Astrocyte (in vitro differentiated cells and primary cell): ENCODE measurements around the gene C6orf89. TPM values are rescaled to one million over a fixed set of nuclear protein-coding genes. Genes with fewer than 3 reads are reported as not detected.
A peak's percentile ranks its signal among the peaks of the same experiment; 100 is the strongest.
"Not testable (repeated sequence)": the region's sequence is repeated elsewhere in the genome, so short reads cannot be mapped to it uniquely, and the experiment has no call there.

ENCODE experiments used
- DNase-seq: peaks from one replicate; pipeline ENCODE4 v3.0.0-alpha.2; 2010; ENCODE audit warnings: low read depth
- FAIRE-seq: peaks from 2 replicates; lab custom pipeline; 2011; peaks lifted over from hg19 to GRCh38; lab: Jason Lieb, UNC
- H2AFZ ChIP-seq: 2 replicates; pipeline ENCODE4 v1.6.0; 2012; ENCODE audit warnings: low read depth, low read length, inconsistent platforms
- H3K27ac ChIP-seq: 2 replicates; pipeline ENCODE4 v1.5.1; 2011; ENCODE audit warnings: low read depth, low read length, inconsistent platforms
- H3K27me3 ChIP-seq: 2 replicates; pipeline ENCODE4 v1.6.0; 2011; ENCODE audit warnings: low read length, inconsistent platforms; ENCODE audit not compliant: insufficient read depth
- H3K36me3 ChIP-seq: 2 replicates; pipeline ENCODE4 v1.5.1; 2011; ENCODE audit warnings: low read length, inconsistent platforms; ENCODE audit not compliant: insufficient read depth
- H3K4me1 ChIP-seq: 2 replicates; pipeline ENCODE4 v1.5.1; 2011; ENCODE audit warnings: low read length, inconsistent platforms; ENCODE audit not compliant: insufficient read depth
- H3K4me2 ChIP-seq: 2 replicates; pipeline ENCODE4 v1.6.0; 2012; ENCODE audit warnings: low read length, inconsistent platforms
- H3K4me3 ChIP-seq: 2 replicates; pipeline ENCODE4 v1.5.1; 2011; ENCODE audit warnings: low read depth, mild to moderate bottlenecking, low read length, inconsistent platforms; ENCODE audit not compliant: insufficient read depth
- H3K79me2 ChIP-seq: 2 replicates; pipeline ENCODE4 v1.6.0; 2012; ENCODE audit warnings: mild to moderate bottlenecking, low read length, inconsistent platforms; ENCODE audit not compliant: insufficient read depth
- H3K9ac ChIP-seq: 2 replicates; pipeline ENCODE4 v1.6.0; 2012; ENCODE audit warnings: mild to moderate bottlenecking, low read length, inconsistent platforms
- H3K9me3 ChIP-seq: 2 replicates; pipeline ENCODE4 v1.5.1; 2012; ENCODE audit warnings: low read depth, mild to moderate bottlenecking, low read length, inconsistent platforms; ENCODE audit not compliant: insufficient read depth
- H4K20me1 ChIP-seq: 2 replicates; pipeline ENCODE4 v1.6.0; 2012; ENCODE audit warnings: low read length, inconsistent platforms; ENCODE audit not compliant: insufficient read depth
- H3K27ac Mint-ChIP-seq: one replicate; pipeline ENCODE4 v1.8.0; 2021; ENCODE audit warnings: mild to moderate bottlenecking, mixed read lengths; ENCODE audit not compliant: unreplicated experiment
- H3K27me3 Mint-ChIP-seq: one replicate; pipeline ENCODE4 v1.8.0; 2021; ENCODE audit warnings: low read depth, mixed read lengths; ENCODE audit not compliant: unreplicated experiment
- H3K36me3 Mint-ChIP-seq: one replicate; pipeline ENCODE4 v1.8.0; 2021; ENCODE audit warnings: low read depth, mixed read lengths; ENCODE audit not compliant: unreplicated experiment
- H3K4me1 Mint-ChIP-seq: one replicate; pipeline ENCODE4 v1.8.0; 2021; ENCODE audit warnings: low read depth, mixed read lengths; ENCODE audit not compliant: unreplicated experiment
- H3K4me3 Mint-ChIP-seq: one replicate; pipeline ENCODE4 v1.8.0; 2021; ENCODE audit warnings: mild to moderate bottlenecking, moderate library complexity, mixed read lengths; ENCODE audit not compliant: unreplicated experiment
- H3K9me3 Mint-ChIP-seq: one replicate; pipeline ENCODE4 v1.8.0; 2021; ENCODE audit warnings: mild to moderate bottlenecking, mixed read lengths; ENCODE audit not compliant: unreplicated experiment
- CTCF ChIP-seq: IDR thresholded peaks from 2 replicates; pipeline ENCODE4 v1.5.1; 2011; ENCODE audit warnings: low read depth, mild to moderate bottlenecking, inconsistent platforms, low read length, moderate library complexity; ENCODE audit not compliant: insufficient read depth
- EZH2 ChIP-seq: IDR thresholded peaks from 2 replicates; pipeline ENCODE4 v1.6.1; 2012; ENCODE audit warnings: mild to moderate bottlenecking, low read length, inconsistent platforms; ENCODE audit not compliant: insufficient read depth
- total RNA-seq: library from RNA; stranded (reverse); gene quantifications from 2 replicates; pipeline ENCODE4 v1.2.1, GENCODE V29; 2021

Gene C6orf89
- total RNA-seq, 1 donor from 2014 or later: 37.8 TPM

- no peaks in the 10 kb centered on the region for H3K9me3 ChIP-seq
Observed at GRCh38 chr6:36945301-36945700, 59.5 kb downstream of the C6orf89 start.

GRCh38 chr6:36946526-36946925 lies 60.8 kb downstream of the C6orf89 start:
- no peaks in the 10 kb centered on the region for H3K27me3 ChIP-seq
- TF ChIP-seq EZH2 (no peak), CTCF (no peak)
- no peaks in the 10 kb centered on the region for H3K9me3 ChIP-seq
- no peak overlapping the region for H3K4me2 ChIP-seq
- no peaks in the 10 kb centered on the region for H3K79me2 ChIP-seq
- H3K9ac ChIP-seq: no peak overlapping the region
- no peak overlapping the region for H3K27ac ChIP-seq
- peaks cover 9% of the 10 kb centered on the region for H3K4me1 Mint-ChIP-seq
- H3K36me3 Mint-ChIP-seq: peaks cover 2% of the 10 kb centered on the region
- DNase-seq (no peak), FAIRE-seq (no peak)
- H2AFZ ChIP-seq: no peak overlapping the region
- no peaks in the 10 kb centered on the region for H3K9me3 Mint-ChIP-seq
- no peaks in the 10 kb centered on the region for H4K20me1 ChIP-seq
- no peak overlapping the region for H3K4me3 Mint-ChIP-seq
- H3K4me3 ChIP-seq: no peak overlapping the region
- H3K36me3 ChIP-seq: no peaks in the 10 kb centered on the region
- H3K27ac Mint-ChIP-seq: no peak overlapping the region
- H3K4me1 ChIP-seq: peaks cover 11% of the 10 kb centered on the region
- peaks cover 2% of the 10 kb centered on the region for H3K27me3 Mint-ChIP-seq

More at GRCh38 chr6:36945301-36945700, 59.5 kb downstream of the C6orf89 start:
- FAIRE-seq (no peak), DNase-seq (no peak)
- peaks cover 11% of the 10 kb centered on the region for H3K4me1 ChIP-seq
- no peak overlapping the region for H3K4me3 ChIP-seq
- peaks cover 2% of the 10 kb centered on the region for H3K27me3 Mint-ChIP-seq
- no peak overlapping the region for H2AFZ ChIP-seq
- no peak overlapping the region for H3K4me2 ChIP-seq
- no peak overlapping the region for H3K9ac ChIP-seq
- H3K27ac ChIP-seq: no peak overlapping the region
- H3K4me1 Mint-ChIP-seq: peaks cover 9% of the 10 kb centered on the region
- H3K79me2 ChIP-seq: no peaks in the 10 kb centered on the region
- no peak for TF ChIP-seq CTCF
- TF ChIP-seq EZH2: no peak
- no peaks in the 10 kb centered on the region for H3K36me3 ChIP-seq
- H4K20me1 ChIP-seq: no peaks in the 10 kb centered on the region
- H3K27ac Mint-ChIP-seq: no peak overlapping the region
- H3K4me3 Mint-ChIP-seq: no peak overlapping the region
- no peaks in the 10 kb centered on the region for H3K9me3 Mint-ChIP-seq
- peaks cover 3% of the 10 kb centered on the region for H3K36me3 Mint-ChIP-seq
- no peaks in the 10 kb centered on the region for H3K27me3 ChIP-seq

- Histone ChIP-seq H3K27ac (no peak overlapping the region), H3K27me3 (no peaks in the 10 kb centered on the region), H3K79me2 (no peaks in the 10 kb centered on the region), H3K36me3 (no peaks in the 10 kb centered on the region), H4K20me1 (no peaks in the 10 kb centered on the region), H3K9ac (no peak overlapping the region), H3K4me1 (peaks cover 14% of the 10 kb centered on the region), H3K4me2 (no peak overlapping the region), H3K4me3 (no peak overlapping the region), H2AFZ (no peak overlapping the region), H3K9me3 (no peaks in the 10 kb centered on the region)
- Mint-ChIP-seq H3K9me3 (no peaks in the 10 kb centered on the region), H3K27ac (no peak overlapping the region), H3K36me3 (no peaks in the 10 kb centered on the region), H3K4me3 (no peak overlapping the region), H3K4me1 (peaks cover 9% of the 10 kb centered on the region), H3K27me3 (peaks cover 2% of the 10 kb centered on the region)
- TF ChIP-seq CTCF (no peak), EZH2 (no peak)
- DNase-seq (no peak), FAIRE-seq (no peak)
Observed at GRCh38 chr6:36947570-36948351, 62.0 kb downstream of the C6orf89 start.

GRCh38 chr6:36949076-36949475 lies 63.3 kb downstream of the C6orf89 start:
- H3K4me3 Mint-ChIP-seq: peak overlapping the region; percentile 20
- Histone ChIP-seq H2AFZ (peak overlapping the region; percentile 67), H3K4me1 (peaks cover 14% of the 10 kb centered on the region), H3K27ac (peak overlapping the region; percentile 80), H3K4me2 (peak overlapping the region; percentile 64), H3K9ac (peak overlapping the region; percentile 64)
- DNase-seq, H3K27me3 ChIP-seq, H3K79me2 ChIP-seq, H4K20me1 ChIP-seq, H3K36me3 Mint-ChIP-seq, H3K9me3 ChIP-seq, H3K36me3 ChIP-seq, H3K4me1 Mint-ChIP-seq, H3K27me3 Mint-ChIP-seq, H3K9me3 Mint-ChIP-seq, FAIRE-seq, H3K4me3 ChIP-seq: not testable (repeated sequence)
- H3K27ac Mint-ChIP-seq: peak overlapping the region; percentile 75
